HepG2 (cell line): ENCODE results near the gene HSF4. TPM values are rescaled to one million over a fixed set of nuclear protein-coding genes. Genes with fewer than 3 reads are reported as not detected.

Source experiments
- CEBPB ChIP-seq: IDR thresholded peaks from 2 replicates; pipeline ENCODE4 v1.6.1; 2011; ENCODE audit warnings: low read depth, low read length, improper control_type of control experiment, borderline replicate concordance
- MIER2 ChIP-seq: IDR thresholded peaks from 2 replicates; pipeline ENCODE4 v1.6.1; 2016; ENCODE audit warnings: missing biosample characterization, missing genetic modification reagents
- PHF20 ChIP-seq: sonication (generic); formaldehyde crosslinking; IDR thresholded peaks from 2 replicates; pipeline ENCODE4 v1.5.0; 2020; ENCODE audit warnings: mild to moderate bottlenecking, missing genetic modification reagents
- SIN3A ChIP-seq: IDR thresholded peaks from 2 replicates; pipeline ENCODE4 v1.6.1; 2011; ENCODE audit warnings: low read depth, mild to moderate bottlenecking, control low read depth, low read length, borderline replicate concordance
- SOX5 ChIP-seq: IDR thresholded peaks from 2 replicates; pipeline ENCODE4 v1.6.1; 2016; ENCODE audit warnings: borderline replicate concordance
- ZNF776 ChIP-seq: sonication (generic); formaldehyde crosslinking; IDR thresholded peaks from 2 replicates; pipeline ENCODE4 v1.4.0; 2020; ENCODE audit warnings: mild to moderate bottlenecking, missing genetic modification reagents
- ZNF878 ChIP-seq: sonication (generic); formaldehyde crosslinking; IDR thresholded peaks from 2 replicates; pipeline ENCODE4 v1.8.1; 2023; ENCODE audit warnings: mild to moderate bottlenecking, missing genetic modification reagents, moderate library complexity
- polyA plus RNA-seq, 8 experiments: library from polyadenylated mRNA; depleted of rRNA in 3 of 8; stranded (reverse) in 7 of 8; unstranded in 1 of 8; fragments of >200 nt; fragmentation: Illumina TruSeq in 4 of 8; extraction: Trizol in 4 of 8; gene quantifications; 2 replicates each; pipeline versions ENCODE4 v1.2.1 to v1.2.3, GENCODE V29; 2011 to 2016; ENCODE audit warnings: low read depth in 4 of 8, missing spikeins in 1 of 8, mixed read lengths in 1 of 8; ENCODE audit not compliant: insufficient read depth in 1 of 8
- total RNA-seq, 5 experiments: library from RNA; depleted of rRNA; stranded (reverse); fragments of >200 nt; fragmentation: Illumina TruSeq; extraction: Trizol; gene quantifications; 2 replicates each; pipeline ENCODE4 v1.2.3, GENCODE V29; 2016; ENCODE audit warnings: low read depth in 1 of 5
- TF ChIP-seq, protein P1 (sequence below): sonication (generic); formaldehyde crosslinking; conservative IDR thresholded peaks from 2 replicates; pipeline ENCODE4 v1.4.0; 2020; ENCODE audit warnings: mild to moderate bottlenecking, missing genetic modification reagents, moderate library complexity
- TF ChIP-seq, protein P2 (sequence below): sonication (generic); formaldehyde crosslinking; IDR thresholded peaks from 2 replicates; pipeline ENCODE4 v1.4.0; 2020; ENCODE audit warnings: missing genetic modification reagents, borderline replicate concordance
- TF ChIP-seq, protein P3 (sequence below): fragments of 450-650 bp; IDR thresholded peaks from 2 replicates; pipeline ENCODE4 v1.6.1; 2016
- TF ChIP-seq, protein P4 (sequence below): sonication (generic); formaldehyde crosslinking; IDR thresholded peaks from 2 replicates; pipeline ENCODE4 v1.4.0; 2020; ENCODE audit warnings: mild to moderate bottlenecking, missing genetic modification reagents

Gene HSF4
- total and polyA plus RNA-seq, 2 of the 13 experiments (the other 11 are each of a cell fraction or from before 2014, with no cell fraction given): 3.5 to 16.9 TPM

DNA sequence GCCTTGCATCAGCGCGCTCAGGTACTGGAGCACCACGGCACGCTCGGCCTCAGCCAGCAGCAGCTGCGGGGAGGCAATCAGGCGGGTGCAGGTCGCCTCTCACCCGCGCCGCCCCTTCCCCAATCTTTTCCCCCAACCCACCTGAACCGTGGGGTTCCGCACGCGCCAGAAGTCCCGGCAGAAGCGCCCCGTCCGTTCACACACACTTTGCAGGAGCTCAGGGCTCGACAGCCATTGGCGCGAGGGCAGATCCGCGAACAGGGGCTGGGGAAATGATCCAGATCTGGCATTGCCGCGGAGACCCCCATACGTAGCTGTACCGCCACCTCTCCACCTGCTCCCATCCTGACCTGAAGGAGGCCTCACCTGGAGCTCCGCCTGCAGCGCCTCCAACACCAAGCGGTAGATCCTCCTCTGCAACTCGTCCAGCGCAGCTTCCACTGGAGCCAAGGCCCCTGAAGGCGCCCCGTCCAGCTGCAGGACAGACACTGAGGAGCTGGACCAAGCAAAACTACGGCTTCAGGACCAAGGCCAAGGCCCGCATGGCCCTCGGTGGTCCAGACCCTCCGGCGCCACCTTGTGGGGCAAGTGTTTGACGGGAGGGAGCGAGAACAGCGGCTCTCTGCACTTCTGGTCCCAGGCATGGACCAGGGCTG, 20.6 kb downstream of the HSF4 start (continued):
- TF ChIP-seq, protein P1, sequence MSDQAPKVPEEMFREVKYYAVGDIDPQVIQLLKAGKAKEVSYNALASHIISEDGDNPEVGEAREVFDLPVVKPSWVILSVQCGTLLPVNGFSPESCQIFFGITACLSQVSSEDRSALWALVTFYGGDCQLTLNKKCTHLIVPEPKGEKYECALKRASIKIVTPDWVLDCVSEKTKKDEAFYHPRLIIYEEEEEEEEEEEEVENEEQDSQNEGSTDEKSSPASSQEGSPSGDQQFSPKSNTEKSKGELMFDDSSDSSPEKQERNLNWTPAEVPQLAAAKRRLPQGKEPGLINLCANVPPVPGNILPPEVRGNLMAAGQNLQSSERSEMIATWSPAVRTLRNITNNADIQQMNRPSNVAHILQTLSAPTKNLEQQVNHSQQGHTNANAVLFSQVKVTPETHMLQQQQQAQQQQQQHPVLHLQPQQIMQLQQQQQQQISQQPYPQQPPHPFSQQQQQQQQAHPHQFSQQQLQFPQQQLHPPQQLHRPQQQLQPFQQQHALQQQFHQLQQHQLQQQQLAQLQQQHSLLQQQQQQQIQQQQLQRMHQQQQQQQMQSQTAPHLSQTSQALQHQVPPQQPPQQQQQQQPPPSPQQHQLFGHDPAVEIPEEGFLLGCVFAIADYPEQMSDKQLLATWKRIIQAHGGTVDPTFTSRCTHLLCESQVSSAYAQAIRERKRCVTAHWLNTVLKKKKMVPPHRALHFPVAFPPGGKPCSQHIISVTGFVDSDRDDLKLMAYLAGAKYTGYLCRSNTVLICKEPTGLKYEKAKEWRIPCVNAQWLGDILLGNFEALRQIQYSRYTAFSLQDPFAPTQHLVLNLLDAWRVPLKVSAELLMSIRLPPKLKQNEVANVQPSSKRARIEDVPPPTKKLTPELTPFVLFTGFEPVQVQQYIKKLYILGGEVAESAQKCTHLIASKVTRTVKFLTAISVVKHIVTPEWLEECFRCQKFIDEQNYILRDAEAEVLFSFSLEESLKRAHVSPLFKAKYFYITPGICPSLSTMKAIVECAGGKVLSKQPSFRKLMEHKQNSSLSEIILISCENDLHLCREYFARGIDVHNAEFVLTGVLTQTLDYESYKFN (CRISPR knock-in tag): no peak
- no peak; the same call in 1 of the 2 replicates for TF ChIP-seq PHF20
- TF ChIP-seq ZNF776: peak; percentile 97
- no peak; the same call in 1 of the 2 replicates for TF ChIP-seq ZNF878
- TF ChIP-seq, protein P2, sequence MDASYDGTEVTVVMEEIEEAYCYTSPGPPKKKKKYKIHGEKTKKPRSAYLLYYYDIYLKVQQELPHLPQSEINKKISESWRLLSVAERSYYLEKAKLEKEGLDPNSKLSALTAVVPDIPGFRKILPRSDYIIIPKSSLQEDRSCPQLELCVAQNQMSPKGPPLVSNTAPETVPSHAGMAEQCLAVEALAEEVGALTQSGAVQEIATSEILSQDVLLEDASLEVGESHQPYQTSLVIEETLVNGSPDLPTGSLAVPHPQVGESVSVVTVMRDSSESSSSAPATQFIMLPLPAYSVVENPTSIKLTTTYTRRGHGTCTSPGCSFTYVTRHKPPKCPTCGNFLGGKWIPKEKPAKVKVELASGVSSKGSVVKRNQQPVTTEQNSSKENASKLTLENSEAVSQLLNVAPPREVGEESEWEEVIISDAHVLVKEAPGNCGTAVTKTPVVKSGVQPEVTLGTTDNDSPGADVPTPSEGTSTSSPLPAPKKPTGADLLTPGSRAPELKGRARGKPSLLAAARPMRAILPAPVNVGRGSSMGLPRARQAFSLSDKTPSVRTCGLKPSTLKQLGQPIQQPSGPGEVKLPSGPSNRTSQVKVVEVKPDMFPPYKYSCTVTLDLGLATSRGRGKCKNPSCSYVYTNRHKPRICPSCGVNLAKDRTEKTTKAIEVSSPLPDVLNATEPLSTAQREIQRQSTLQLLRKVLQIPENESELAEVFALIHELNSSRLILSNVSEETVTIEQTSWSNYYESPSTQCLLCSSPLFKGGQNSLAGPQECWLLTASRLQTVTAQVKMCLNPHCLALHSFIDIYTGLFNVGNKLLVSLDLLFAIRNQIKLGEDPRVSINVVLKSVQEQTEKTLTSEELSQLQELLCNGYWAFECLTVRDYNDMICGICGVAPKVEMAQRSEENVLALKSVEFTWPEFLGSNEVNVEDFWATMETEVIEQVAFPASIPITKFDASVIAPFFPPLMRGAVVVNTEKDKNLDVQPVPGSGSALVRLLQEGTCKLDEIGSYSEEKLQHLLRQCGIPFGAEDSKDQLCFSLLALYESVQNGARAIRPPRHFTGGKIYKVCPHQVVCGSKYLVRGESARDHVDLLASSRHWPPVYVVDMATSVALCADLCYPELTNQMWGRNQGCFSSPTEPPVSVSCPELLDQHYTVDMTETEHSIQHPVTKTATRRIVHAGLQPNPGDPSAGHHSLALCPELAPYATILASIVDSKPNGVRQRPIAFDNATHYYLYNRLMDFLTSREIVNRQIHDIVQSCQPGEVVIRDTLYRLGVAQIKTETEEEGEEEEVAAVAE: peak; percentile 90
- TF ChIP-seq, protein P3, sequence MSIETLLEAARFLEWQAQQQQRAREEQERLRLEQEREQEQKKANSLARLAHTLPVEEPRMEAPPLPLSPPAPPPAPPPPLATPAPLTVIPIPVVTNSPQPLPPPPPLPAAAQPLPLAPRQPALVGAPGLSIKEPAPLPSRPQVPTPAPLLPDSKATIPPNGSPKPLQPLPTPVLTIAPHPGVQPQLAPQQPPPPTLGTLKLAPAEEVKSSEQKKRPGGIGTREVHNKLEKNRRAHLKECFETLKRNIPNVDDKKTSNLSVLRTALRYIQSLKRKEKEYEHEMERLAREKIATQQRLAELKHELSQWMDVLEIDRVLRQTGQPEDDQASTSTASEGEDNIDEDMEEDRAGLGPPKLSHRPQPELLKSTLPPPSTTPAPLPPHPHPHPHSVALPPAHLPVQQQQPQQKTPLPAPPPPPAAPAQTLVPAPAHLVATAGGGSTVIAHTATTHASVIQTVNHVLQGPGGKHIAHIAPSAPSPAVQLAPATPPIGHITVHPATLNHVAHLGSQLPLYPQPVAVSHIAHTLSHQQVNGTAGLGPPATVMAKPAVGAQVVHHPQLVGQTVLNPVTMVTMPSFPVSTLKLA: peak; percentile 51
- peak; percentile 100 for TF ChIP-seq MIER2 (CRISPR knock-in tag)
- TF ChIP-seq, protein P4, sequence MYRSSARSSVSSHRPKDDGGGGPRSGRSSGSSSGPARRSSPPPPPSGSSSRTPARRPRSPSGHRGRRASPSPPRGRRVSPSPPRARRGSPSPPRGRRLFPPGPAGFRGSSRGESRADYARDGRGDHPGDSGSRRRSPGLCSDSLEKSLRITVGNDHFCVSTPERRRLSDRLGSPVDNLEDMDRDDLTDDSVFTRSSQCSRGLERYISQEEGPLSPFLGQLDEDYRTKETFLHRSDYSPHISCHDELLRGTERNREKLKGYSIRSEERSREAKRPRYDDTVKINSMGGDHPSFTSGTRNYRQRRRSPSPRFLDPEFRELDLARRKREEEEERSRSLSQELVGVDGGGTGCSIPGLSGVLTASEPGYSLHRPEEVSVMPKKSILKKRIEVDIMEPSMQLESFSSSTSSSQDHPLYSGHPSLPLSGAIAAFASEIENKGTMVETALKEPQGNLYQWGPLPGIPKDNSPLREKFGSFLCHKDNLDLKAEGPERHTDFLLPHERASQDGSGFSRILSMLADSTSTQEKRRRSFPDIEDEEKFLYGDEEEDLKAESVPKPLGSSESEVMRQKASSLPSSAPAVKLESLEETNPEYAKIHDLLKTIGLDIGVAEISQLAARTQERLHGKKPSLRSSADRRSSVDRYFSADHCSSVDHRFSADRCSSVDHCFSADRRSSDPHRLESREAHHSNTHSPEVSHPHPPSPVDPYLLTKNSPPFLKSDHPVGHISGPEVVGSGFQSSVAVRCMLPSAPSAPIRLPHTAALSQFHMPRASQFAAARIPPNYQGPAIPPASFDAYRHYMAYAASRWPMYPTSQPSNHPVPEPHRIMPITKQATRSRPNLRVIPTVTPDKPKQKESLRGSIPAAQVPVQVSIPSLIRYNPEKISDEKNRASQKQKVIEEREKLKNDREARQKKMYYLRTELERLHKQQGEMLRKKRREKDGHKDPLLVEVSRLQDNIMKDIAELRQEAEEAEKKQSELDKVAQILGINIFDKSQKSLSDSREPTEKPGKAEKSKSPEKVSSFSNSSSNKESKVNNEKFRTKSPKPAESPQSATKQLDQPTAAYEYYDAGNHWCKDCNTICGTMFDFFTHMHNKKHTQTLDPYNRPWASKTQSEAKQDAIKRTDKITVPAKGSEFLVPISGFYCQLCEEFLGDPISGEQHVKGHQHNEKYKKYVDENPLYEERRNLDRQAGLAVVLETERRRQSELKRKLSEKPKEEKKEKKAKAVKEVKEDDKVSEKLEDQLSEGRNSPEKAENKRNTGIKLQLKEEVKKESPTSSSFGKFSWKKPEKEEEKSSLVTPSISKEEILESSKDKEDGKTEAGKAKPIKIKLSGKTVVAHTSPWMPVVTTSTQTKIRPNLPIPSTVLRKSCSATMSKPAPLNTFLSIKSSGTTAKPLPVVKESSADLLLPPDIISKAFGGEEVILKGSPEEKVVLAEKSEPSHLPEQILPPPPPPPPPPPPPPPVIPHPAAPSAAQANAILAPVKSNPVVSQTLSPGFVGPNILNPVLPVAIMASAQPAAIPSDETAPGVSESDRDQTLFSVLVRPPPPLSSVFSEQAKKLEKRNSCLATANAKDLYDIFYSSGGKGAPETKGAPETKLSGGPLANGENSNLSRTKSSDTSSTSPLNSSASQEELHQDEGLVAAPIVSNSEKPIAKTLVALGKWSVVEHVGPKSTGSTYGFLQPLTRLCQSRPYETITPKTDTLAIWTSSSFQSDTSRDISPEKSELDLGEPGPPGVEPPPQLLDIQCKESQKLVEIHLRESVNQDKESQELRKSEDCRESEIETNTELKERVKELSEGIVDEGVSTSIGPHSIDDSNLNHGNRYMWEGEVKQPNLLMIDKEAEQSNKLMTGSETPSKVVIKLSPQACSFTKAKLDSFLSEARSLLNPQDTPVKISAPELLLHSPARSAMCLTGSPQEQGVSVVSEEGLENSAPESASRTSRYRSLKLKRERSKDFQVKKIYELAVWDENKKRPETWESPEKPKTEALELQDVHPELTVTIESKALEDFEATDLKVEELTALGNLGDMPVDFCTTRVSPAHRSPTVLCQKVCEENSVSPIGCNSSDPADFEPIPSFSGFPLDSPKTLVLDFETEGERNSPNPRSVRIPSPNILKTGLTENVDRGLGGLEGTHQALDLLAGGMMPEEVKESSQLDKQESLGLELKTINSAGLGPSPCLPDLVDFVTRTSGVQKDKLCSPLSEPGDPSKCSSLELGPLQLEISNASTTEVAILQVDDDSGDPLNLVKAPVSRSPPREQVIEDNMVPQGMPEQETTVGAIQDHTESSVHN: no peak
- TF ChIP-seq SIN3A: peak; percentile 98
- TF ChIP-seq SOX5 (CRISPR knock-in tag): peak; percentile 62; the same call in 1 of the 2 replicates
- TF ChIP-seq CEBPB: no peak
